SK-MEL-5 (cell line): ENCODE results near the gene ACP7. TPM values are rescaled to one million over a fixed set of nuclear protein-coding genes. Genes with fewer than 3 reads are reported as not detected.

Experiments
- DNase-seq: peaks from one replicate; pipeline ENCODE4 v3.0.0-alpha.2; 2016; ENCODE audit warnings: low read depth, low spot score
- in situ Hi-C: cut with HindIII; loops from 2 replicates; pipeline ENCODE4 v1.10.0; 2016; ENCODE audit warnings: low sequenced_read_pairs, high pct_unique_total_duplicates, low pct_unique_long_range_greater_than_20kb
- total RNA-seq: library from RNA; depleted of rRNA; stranded (reverse); fragments of >200 nt; shearing (Covaris generic); gene quantifications from 2 replicates; pipeline ENCODE4 v1.2.3, GENCODE V29; 2014

The ACP7 gene
- total RNA-seq, 1 experiment from 2014 or later: 0.05 TPM

DNA sequence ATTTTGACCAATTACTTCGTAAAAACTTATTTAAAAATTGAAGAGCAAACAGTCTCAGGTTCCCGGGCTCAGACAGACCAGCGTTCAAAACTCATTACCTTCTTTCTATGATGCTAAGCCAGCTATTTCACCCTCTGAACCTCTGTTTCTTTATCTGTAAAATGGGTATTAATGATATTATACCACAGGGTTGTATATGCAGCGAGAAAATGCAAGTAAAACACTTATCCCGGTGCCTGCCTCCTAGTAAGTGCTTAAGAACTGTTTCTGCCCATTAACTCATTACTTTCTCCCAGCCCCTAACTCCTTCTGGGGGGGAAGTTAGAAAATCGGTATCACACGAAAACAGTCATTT, 41.0 kb downstream of the ACP7 start:
- no peak for DNase-seq
- in situ Hi-C loops: no loop called here

DNA sequence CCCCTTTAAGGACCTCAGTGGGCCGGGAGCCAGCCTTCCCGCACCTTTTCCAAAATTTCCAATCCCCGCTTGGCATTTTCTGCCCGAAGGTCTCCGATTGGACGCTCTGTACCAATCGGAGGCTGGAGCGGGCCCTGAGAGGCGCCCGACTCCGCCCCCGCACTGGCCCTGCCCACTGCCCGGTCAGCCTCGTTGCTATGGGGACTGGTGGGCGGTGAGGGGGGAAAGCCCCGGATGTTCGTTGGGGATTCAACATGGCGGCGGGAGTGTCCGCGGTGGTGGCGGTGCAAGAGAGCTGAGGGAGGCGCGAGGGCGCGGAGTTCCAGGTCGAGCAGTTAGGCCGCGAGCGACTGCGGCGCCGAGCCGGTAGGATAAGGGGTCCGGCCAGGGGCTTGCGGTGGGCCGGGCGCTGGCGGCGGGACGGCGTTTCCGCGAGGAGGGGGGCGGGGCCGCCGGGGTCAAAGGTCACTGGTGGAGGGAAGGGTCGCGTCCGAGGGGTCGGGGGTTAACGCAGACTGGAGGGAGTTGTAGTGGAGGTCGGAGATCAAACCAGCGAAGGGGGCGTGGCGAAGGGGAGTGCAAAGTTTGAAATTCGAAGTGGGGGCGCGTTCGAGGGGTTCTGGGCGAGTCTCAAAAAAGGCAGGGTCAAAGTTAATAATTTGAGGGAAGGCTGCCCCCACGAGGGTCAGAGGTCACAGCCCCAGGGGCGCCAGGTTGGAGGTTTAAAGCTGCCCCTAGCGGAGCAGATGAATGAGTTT, 41.6 kb downstream of the ACP7 start, which contains the start of gene PAK4:
PAK4 (plus strand) TSS at position 233 of the 758 bp plus-strand sequence. CDS start 43,768 bp downstream, outside the sequence.
- peak; percentile 97 for DNase-seq
- in situ Hi-C loops: no loop called here

DNA sequence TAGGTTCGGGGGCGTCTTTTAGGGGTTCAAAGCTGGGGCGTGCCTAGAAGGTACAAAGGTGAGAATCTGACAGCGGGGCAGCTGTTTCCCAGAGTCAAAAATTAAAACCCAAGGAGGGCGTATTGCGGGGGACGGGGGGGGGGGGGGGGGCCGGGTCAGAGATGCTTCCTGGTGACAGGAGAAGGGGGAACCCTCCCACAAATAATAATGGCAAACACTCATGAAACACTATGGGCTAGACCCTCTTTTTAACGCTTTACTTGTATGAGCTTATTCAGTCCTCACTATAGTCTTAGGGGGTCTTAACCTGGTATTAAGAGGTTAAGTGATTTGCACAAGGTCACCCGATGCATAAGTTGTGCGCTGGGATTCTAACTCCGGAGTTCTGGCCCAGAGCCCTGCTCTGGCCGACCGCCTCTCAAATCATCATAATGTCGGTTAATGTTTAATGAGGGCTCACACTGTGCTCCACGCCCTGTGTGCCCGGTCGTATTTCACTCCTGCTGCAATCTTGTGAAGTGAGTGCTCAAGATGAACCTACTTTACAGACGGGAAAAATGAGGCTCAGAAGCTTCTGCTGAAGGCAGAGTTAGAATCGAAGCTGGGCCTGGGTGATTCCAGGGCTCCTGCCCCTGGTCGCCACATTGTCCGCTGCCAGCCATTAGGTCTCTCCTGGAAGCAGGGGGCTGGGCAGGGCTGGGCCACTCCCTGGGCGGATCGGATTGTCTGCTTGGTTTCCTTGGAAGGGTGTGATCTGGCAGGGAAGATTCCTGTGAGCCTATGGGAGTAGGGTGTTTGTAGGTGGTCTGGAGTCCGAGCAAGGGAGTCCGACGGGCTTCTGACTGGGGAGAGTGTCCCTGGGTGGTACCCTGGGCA, 42.4 kb downstream of the ACP7 start:
- DNase-seq: peak; percentile 26
- in situ Hi-C loops: no loop called here

DNA sequence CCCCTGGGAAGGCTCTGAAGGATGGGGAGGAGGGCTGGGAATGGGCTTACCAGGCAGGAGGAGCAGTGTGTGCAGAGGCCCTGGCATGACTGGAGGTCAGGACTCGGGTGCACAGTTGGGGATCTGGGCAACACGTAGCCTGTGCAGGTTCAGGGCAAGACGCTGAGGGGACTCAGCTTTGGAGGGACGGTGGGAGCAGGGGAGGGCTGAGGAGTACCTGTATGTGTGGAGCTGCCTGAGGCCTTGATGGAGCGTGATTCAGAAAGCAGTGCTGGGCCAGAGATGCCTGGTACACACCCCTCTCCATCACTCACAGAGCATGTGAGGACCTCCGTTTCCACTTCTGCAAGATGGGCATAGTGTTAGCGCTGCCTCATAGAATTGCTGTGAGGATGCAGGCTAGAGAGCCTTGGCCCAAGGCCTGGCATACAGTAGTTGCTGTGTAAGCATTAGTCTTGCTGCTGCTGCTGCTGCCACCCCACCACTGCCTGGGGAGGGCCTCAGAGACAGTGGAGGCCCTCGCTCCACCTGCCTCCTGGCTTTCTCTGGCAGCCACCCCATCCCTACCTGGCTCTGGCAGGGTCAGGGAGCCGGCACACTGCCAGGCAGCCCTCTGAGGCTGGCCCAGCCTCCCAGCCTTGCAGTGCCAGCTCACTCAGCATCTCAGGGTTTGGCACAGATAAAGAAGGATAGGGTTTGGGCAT, 43.8 kb downstream of the ACP7 start:
- in situ Hi-C loops: no loop called here
- no peak for DNase-seq

GRCh38 chr19:39128516-39129079, 44.4 kb downstream of the ACP7 start:
- in situ Hi-C loops: no loop called here

GRCh38 chr19:39129116-39129515, 44.9 kb downstream of the ACP7 start:
- in situ Hi-C loops: no loop called here
- DNase-seq: no peak

More at GRCh38 chr19:39128516-39129079, 44.4 kb downstream of the ACP7 start:
- no peak for DNase-seq

DNA sequence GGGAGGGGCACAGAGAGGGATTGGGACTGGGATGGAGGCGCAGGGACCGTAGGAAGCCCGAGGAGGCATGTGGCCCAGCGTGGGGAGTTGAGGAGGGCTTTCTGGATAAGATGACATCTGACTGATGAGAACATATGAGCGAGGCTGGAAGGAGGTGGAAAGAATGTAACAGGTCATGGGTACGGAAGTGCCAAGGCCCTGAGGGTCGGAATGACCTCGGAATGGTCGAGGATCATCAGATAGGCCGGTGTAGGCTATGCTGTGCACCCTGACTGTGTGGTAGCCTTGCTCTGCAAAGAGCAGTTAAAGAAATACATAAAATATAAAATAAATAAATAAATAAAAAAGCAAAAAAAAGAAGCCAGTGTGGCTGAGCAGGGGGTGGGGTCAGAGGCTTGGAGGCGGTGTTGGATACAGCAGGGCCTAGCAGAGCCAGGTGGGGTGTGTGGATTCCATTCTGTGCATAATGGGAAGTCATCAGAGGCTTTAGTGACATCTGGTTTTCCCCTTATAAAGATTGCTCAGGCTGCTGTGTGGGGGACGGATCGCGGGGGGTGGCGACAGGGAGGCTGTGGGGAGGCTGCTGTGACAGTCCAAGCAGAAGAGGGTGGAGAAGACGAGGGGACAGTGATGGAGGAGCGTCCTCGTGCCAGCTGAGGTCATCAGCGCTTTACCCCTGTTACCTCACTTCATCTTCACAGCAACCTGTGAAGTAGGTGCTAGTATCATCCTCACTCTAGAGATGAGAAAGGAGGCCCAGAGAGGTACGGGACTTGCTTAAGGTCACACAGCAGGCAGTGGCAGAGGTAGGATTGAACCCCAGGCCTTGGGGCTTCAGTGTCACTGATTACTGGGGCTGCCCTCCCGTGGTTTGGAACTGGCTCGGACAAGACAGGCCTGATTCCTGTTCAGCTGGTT, 46.4 kb downstream of the ACP7 start:
- in situ Hi-C loops: no loop called here
- DNase-seq: peak; percentile 18

DNA sequence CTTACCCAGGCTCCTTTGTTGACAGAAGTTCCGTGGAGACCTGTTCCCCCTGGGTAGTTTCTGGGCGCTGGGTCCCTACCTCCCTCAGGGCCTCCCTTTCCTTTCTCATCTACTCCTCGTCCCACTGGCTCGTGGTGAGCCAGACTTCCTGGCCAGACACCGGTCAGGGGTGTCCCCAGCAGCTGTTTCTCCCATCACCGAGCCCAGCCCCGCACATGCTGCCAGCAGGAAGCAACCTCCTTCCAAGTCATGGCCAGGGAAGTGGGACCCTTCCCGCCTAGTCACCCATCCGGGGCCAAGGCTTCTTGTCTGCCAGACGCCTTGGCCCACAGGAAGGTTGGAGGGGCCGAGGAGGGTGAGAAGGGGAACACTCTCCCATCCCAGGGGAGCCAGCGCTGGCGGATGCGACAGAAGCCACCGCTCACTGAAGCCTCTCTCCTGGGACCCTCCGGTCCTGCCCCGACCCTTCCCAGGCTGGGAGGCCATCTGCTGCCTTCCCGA, 47.1 kb downstream of the ACP7 start:
- DNase-seq: no peak
- in situ Hi-C loops: no loop called here

DNA sequence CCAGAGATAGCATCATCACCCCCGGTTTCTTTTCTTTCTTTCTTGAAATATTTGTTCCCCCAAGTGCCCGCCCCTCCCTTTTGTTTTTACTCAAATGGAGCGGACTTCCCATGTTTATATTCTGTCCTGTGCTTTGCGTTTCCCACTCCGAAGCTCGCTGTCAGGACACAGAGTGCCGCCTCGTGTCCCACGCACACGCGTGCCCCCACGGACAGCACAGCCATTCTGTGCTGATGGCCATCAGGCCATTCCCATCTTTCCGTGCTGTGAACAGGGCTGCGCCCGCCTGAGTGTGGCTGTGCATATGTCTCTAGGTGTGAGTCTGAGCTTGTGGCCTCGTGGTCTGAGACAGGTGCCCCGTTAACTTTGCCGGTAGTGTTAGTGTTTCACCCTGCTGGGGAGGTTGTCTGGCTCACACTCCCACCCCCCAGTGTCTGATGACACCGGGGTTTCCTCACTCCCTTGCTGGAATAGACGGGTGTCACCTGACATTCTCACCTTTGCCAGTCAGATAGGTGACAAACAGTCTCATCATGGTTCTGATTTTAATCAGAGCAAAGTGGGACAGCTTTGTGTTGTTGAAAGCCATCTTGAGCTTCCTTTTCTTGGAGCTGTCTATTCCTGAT, 48.3 kb downstream of the ACP7 start:
- DNase-seq: no peak
- in situ Hi-C loops: no loop called here

GRCh38 chr19:39133431-39134270, 49.5 kb downstream of the ACP7 start:
- no peak for DNase-seq
- in situ Hi-C loops: no loop called here

GRCh38 chr19:39135701-39136100, 51.5 kb downstream of the ACP7 start:
- in situ Hi-C loops: no loop called here
- DNase-seq: no peak

GRCh38 chr19:39136225-39136940, 52.2 kb downstream of the ACP7 start:
- in situ Hi-C loops: no loop called here
- DNase-seq: no peak

DNA sequence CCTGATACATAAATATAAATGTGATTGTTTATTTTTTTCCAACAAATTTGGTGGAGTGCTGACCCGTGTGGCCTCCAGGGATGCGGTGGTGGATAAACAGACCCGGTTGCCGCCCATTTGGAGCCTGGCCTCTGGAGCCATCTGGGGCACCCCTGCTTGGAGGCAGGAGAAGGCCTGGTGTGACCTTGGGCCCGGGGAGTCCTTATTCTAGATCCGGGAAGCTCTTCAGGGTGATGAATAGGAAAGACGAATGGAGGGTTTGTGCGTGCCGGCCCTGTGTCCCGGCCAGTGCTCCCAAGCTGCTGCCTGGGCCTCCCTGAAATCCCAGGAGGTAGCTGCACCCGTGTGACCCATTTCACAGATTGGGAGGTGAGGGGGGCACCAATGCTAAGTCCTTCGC, 53.0 kb downstream of the ACP7 start:
- in situ Hi-C loops: no loop called here

GRCh38 chr19:39138221-39139211, 54.3 kb downstream of the ACP7 start:
- DNase-seq: no peak
- in situ Hi-C loops: no loop called here

More for the DNA sequence above, 53.0 kb downstream of the ACP7 start:
- no peak for DNase-seq
